ENCODE data around the gene FMNL3. TPM values are rescaled to one million over a fixed set of nuclear protein-coding genes. Genes with fewer than 3 reads are reported as not detected.

FMNL3 gene
- total and polyA plus RNA-seq, 2 of the 8 experiments (the other 6 are each of a cell fraction or from before 2014, with no cell fraction given): 8.6 to 29.0 TPM

- Histone ChIP-seq H2BK15ac (ENCODE audit: low read length) (no peak overlapping the region), H3K79me1 (ENCODE audit: low read depth, low read length) (no peaks in the 10 kb centered on the region), H2AK5ac (ENCODE audit: low read depth, low read length) (no peak overlapping the region), H4K8ac (ENCODE audit: extremely low read depth, insufficient read depth, low read length) (peak overlapping the region; percentile 81), H4K20me1 (replicated peaks in 1 of 2; ENCODE audit: control insufficient read depth in 1 of 2, insufficient read depth in 2 of 2, low read length in 2 of 2) (no peaks in the 10 kb centered on the region), H2AFZ (ENCODE audit: low read length) (0 out of 2 replicates have a peak overlapping the region, but pooled peaks have one; percentile 7), H3K79me2 (ENCODE audit: control insufficient read depth in 1 of 2, insufficient read depth in 2 of 2, low read length in 2 of 2) (no peaks in the 10 kb centered on the region), H2BK12ac (ENCODE audit: low read depth, low read length) (no peak overlapping the region), H2BK5ac (ENCODE audit: low read depth, low read length) (peak overlapping the region; percentile 60; the same call in 1 of the 2 replicates), H3K9ac (replicated peaks in 1 of 4; ENCODE audit: extremely low read depth in 1 of 4, low read depth in 3 of 4, low read length in 3 of 4) (peak overlapping the region in 3 of 4 experiments; percentile 51 to 66 (median 56); a peak in 5 of 7 replicates), H3K23ac (ENCODE audit: insufficient read length) (no peak overlapping the region), H3K27me3 (replicated peaks in 1 of 4; ENCODE audit: control insufficient read depth in 3 of 4, extremely low read depth in 1 of 4, insufficient read depth in 3 of 4, low read length in 3 of 4) (no peaks in the 10 kb centered on the region), H3K18ac (ENCODE audit: extremely low read depth, low read length) (peak overlapping the region; percentile 78), H3K4me1 (replicated peaks in 1 of 4; ENCODE audit: control insufficient read depth in 3 of 4, insufficient read depth in 4 of 4, low read length in 3 of 4) (peaks cover 0 to 7% (median 3%) of the 10 kb centered on the region in 4 experiments; a peak in 6 of 7 replicates), H3K56ac (replicated peaks; ENCODE audit: insufficient read length, low read depth, low read length) (peak overlapping the region; percentile 74), H2BK120ac (replicated peaks; ENCODE audit: low read depth, low read length) (no peak overlapping the region), H3K14ac (ENCODE audit: insufficient read length) (no peak overlapping the region), H3K23me2 (ENCODE audit: low read depth, low read length) (peaks cover 15% of the 10 kb centered on the region; the same call in 1 of the 2 replicates), H3K36me3 (ENCODE audit: control insufficient read depth in 2 of 4, insufficient read depth in 4 of 4, low read length in 3 of 4) (no peaks in the 10 kb centered on the region), H4K91ac (replicated peaks; ENCODE audit: insufficient read length, low read length) (no peak overlapping the region), H3K4me2 (ENCODE audit: insufficient read depth in 1 of 2, low read depth in 2 of 2, low read length in 2 of 2) (peak overlapping the region; percentile 78 to 99), H3K27ac (ENCODE audit: low read depth, low read length) (no peak overlapping the region), H3K9me3 (ENCODE audit: insufficient read depth in 2 of 2, low read depth in 1 of 2, low read length in 1 of 2) (no peaks in the 10 kb centered on the region), H4K5ac (ENCODE audit: insufficient read length, low read depth, low read length) (peak overlapping the region; percentile 22), H2BK20ac (ENCODE audit: low read length) (no peak overlapping the region), H3K4ac (replicated peaks; ENCODE audit: insufficient read length, low read depth, low read length) (peak overlapping the region; percentile 44), H3K4me3 (ENCODE audit: extremely low read depth in 1 of 4, insufficient read depth in 2 of 4, low read depth in 3 of 4, low read length in 4 of 4) (peak overlapping the region; percentile 47 to 73 (median 66))
- peak in 1 of 2 experiments; percentile 66 for DNase-seq (ENCODE audit: low read depth in 1 of 2, low spot score in 2 of 2)
- ChIA-PET CTCF (ENCODE audit: partially characterized antibody) (interaction anchor here (0.8 to 4.3 kb wide), 12 partner anchors 9 to 291 kb away, joined by 3 to 15 read pairs (median 4); no protein-coding TSS in a partner anchor), POLR2A (ENCODE audit: partially characterized antibody) (interaction anchor here (0.7 to 2.8 kb wide), 11 partner anchors 9 to 357 kb away, joined by 3 to 10 read pairs (median 3); partner anchors contain the start of genes MCRS1, NCKAP5L, TMBIM6 and TUBA1C)
- no peak for FAIRE-seq
- WGBS, 2 experiments (ENCODE audit: extremely low coverage in 1 of 2, insufficient coverage in 1 of 2, insufficient read length in 1 of 2, insufficient replicate concordance in 2 of 2, low coverage in 1 of 2, low lambda C conversion rate in 2 of 2, missing lambda C conversion rate in 1 of 2): 11% methylated on average over 22 of the region's 22 CpGs; no CpG with 5 or more reads in 1 of the 2 experiments
- TF ChIP-seq ATF3 (IDR thresholded peaks at IDR 0.05; ENCODE audit: insufficient read depth, low read depth, low read length) (no peak), POLR2A (IDR thresholded peaks at IDR 0.05; ENCODE audit: control extremely low read depth in 1 of 2, low read depth in 2 of 2, low read length in 2 of 2) (no peak), MAFK (IDR thresholded peaks at IDR 0.05; ENCODE audit: low read depth, low read length) (no peak), KDM4A (IDR thresholded peaks at IDR 0.05; ENCODE audit: low read depth, low read length, severe bottlenecking) (no peak), RNF2 (IDR thresholded peaks at IDR 0.05; ENCODE audit: borderline replicate concordance, low read depth, low read length, missing control alignments, poor library complexity, severe bottlenecking) (no peak), CHD2 (IDR thresholded peaks at IDR 0.05; ENCODE audit: low read length) (peak; percentile 77), NANOG (IDR thresholded peaks at IDR 0.05; ENCODE audit: insufficient read depth, low read depth, low read length, poor library complexity, severe bottlenecking) (no peak), TAF7 (optimal IDR thresholded peaks at IDR 0.05; ENCODE audit: borderline replicate concordance, low read depth, low read length) (no peak), SAP30 (IDR thresholded peaks at IDR 0.05; ENCODE audit: insufficient read depth, insufficient replicate concordance, low read length) (peak; percentile 71)
These were observed 84.6 kb downstream of the FMNL3 start for GRCh38 chr12:49622501-49623141.

All from H1 (cell line).